ENCODE results near the gene GALNT8.

GRCh38 chr12:4794491-4794890, 74.3 kb downstream of the GALNT8 start:
- TF ChIP-seq TAF1 (IDR thresholded peaks at IDR 0.05; ENCODE audit: borderline replicate concordance, insufficient read depth, low read length) (no peak), POLR2AphosphoS5 (IDR thresholded peaks at IDR 0.05; ENCODE audit: low read depth, low read length) (no peak), SIN3A (IDR thresholded peaks at IDR 0.05; ENCODE audit: borderline replicate concordance, insufficient read depth, low read length) (no peak), FOXP2 (optimal IDR thresholded peaks at IDR 0.05; ENCODE audit: borderline replicate concordance, extremely low read depth, extremely low read length, insufficient read depth) (no peak)
- TF ChIP-seq, protein P1, sequence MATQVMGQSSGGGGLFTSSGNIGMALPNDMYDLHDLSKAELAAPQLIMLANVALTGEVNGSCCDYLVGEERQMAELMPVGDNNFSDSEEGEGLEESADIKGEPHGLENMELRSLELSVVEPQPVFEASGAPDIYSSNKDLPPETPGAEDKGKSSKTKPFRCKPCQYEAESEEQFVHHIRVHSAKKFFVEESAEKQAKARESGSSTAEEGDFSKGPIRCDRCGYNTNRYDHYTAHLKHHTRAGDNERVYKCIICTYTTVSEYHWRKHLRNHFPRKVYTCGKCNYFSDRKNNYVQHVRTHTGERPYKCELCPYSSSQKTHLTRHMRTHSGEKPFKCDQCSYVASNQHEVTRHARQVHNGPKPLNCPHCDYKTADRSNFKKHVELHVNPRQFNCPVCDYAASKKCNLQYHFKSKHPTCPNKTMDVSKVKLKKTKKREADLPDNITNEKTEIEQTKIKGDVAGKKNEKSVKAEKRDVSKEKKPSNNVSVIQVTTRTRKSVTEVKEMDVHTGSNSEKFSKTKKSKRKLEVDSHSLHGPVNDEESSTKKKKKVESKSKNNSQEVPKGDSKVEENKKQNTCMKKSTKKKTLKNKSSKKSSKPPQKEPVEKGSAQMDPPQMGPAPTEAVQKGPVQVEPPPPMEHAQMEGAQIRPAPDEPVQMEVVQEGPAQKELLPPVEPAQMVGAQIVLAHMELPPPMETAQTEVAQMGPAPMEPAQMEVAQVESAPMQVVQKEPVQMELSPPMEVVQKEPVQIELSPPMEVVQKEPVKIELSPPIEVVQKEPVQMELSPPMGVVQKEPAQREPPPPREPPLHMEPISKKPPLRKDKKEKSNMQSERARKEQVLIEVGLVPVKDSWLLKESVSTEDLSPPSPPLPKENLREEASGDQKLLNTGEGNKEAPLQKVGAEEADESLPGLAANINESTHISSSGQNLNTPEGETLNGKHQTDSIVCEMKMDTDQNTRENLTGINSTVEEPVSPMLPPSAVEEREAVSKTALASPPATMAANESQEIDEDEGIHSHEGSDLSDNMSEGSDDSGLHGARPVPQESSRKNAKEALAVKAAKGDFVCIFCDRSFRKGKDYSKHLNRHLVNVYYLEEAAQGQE (IDR thresholded peaks at IDR 0.05; ENCODE audit: insufficient read depth in 1 of 2, low read depth in 2 of 2, low read length in 2 of 2), result no peak

Measured in PFSK-1 (cell line).